ENCODE measurements around the gene ARFIP2. TPM values are rescaled to one million over a fixed set of nuclear protein-coding genes. Genes with fewer than 3 reads are reported as not detected.
A peak's percentile ranks its signal among the peaks of the same experiment; 100 is the strongest.
"Not testable (repeated sequence)": the region's sequence is repeated elsewhere in the genome, so short reads cannot be mapped to it uniquely, and the experiment has no call there.

ARFIP2 gene
- total RNA-seq (29.7 TPM), polyA plus RNA-seq (ENCODE audit: insufficient read depth in 1 of 8, insufficient read length in 8 of 8, low replicate concordance in 1 of 8) (10 to 100 TPM; 32.0 to 41.4 (median 35.9) TPM)
- long read RNA-seq, donor 1, partial matches to known transcripts = 5 of 9 reads
- long read RNA-seq, donor 1, other reads (novel, unspliced or antisense) = 0 of 9 reads
- long read RNA-seq, donor 2 = 0 reads
- long read RNA-seq, donor 3, partial matches to known transcripts = 11 of 15 reads
- long read RNA-seq, donor 3, other reads (novel, unspliced or antisense) = 0 of 15 reads
- long read RNA-seq, donor 4, partial matches to known transcripts = 5 of 7 reads
- long read RNA-seq, donor 4, other reads (novel, unspliced or antisense) = 0 of 7 reads
- long read RNA-seq, donor 5, transcript ARFIP2-202 (8 exons, 1,868 nt) = major isoform, 7 of 16 reads
- long read RNA-seq, donor 5, transcript ARFIP2-201 (8 exons, 2,543 nt) = major isoform, 7 of 16 reads
- long read RNA-seq, donor 5, partial matches to known transcripts = 0 of 16 reads
- long read RNA-seq, donor 5, other reads (novel, unspliced or antisense) = 0 of 16 reads
- long read RNA-seq, donor 6, transcript ARFIP2-201 (8 exons, 2,543 nt) = major isoform, 8 of 49 reads
- long read RNA-seq, donor 6, transcript ARFIP2-202 (8 exons, 1,868 nt) = minor isoform, 6 of 49 reads
- long read RNA-seq, donor 6, partial matches to known transcripts = 34 of 49 reads
- long read RNA-seq, donor 6, other reads (novel, unspliced or antisense) = 0 of 49 reads
- long read RNA-seq, donor 7, transcript ARFIP2-202 (8 exons, 1,868 nt) = major isoform, 7 of 40 reads
- long read RNA-seq, donor 7, transcript ARFIP2-201 (8 exons, 2,543 nt) = minor isoform, 5 of 40 reads
- long read RNA-seq, donor 7, partial matches to known transcripts = 27 of 40 reads
- long read RNA-seq, donor 7, other reads (novel, unspliced or antisense) = 0 of 40 reads
- long read RNA-seq, donor 8, transcript ARFIP2-202 (8 exons, 1,868 nt) = major isoform, 5 of 6 reads
- long read RNA-seq, donor 8, partial matches to known transcripts = 0 of 6 reads
- long read RNA-seq, donor 8, other reads (novel, unspliced or antisense) = 0 of 6 reads
- long read RNA-seq, donor 9, partial matches to known transcripts = 0 of 3 reads
- long read RNA-seq, donor 9, other reads (novel, unspliced or antisense) = 0 of 3 reads
- long read RNA-seq, donor 10, transcript ARFIP2-201 (8 exons, 2,543 nt) = major isoform, 5 of 6 reads
- long read RNA-seq, donor 10, partial matches to known transcripts = 0 of 6 reads
- long read RNA-seq, donor 10, other reads (novel, unspliced or antisense) = 0 of 6 reads
- long read RNA-seq, donor 11, partial matches to known transcripts = 0 of 5 reads
- long read RNA-seq, donor 11, other reads (novel, unspliced or antisense) = 0 of 5 reads

- Histone ChIP-seq H3K4me3 (ENCODE audit: low read length) (peak within 1 kb of the TSS; percentile 94), H3K27me3 (ENCODE audit: control insufficient read depth, insufficient read depth, low read length) (no peaks in the 10 kb centered on the region), H3K27ac (ENCODE audit: low read length) (peak within 1 kb of the TSS; percentile 99), H3K36me3 (ENCODE audit: control insufficient read depth, insufficient read depth, low read length) (peaks cover 69% of the 10 kb centered on the region), H3K4me1 (ENCODE audit: control insufficient read depth, insufficient read depth, low read length) (peaks cover 20% of the 10 kb centered on the region), H3K9me3 (replicated peaks; ENCODE audit: control insufficient read depth, low read depth, low read length) (no peaks in the 10 kb centered on the region)
- WGBS (ENCODE audit: insufficient coverage) = under 1% methylated on average over 53 of the region's 66 CpGs
- DNase-seq = peak; percentile 99
Measured at GRCh38 chr11:6481012-6481923, at the start of gene ARFIP2, which contains the start of gene TIMM10B. ARFIP2 (minus strand) TSS chr11:6481331; CDS start chr11:6480421, 910 bp downstream. TIMM10B (plus strand) TSS chr11:6481501; CDS start chr11:6481517, 16 bp downstream.

GRCh38 chr11:6530848-6531247 is 49.7 kb upstream of the ARFIP2 start:
- Histone ChIP-seq H3K36me3 (ENCODE audit: control insufficient read depth, insufficient read depth, low read length) (peaks cover 23% of the 10 kb centered on the region), H3K4me3 (ENCODE audit: low read length) (no peak overlapping the region), H3K27me3 (ENCODE audit: control insufficient read depth, insufficient read depth, low read length) (no peaks in the 10 kb centered on the region), H3K27ac (ENCODE audit: low read length) (no peak overlapping the region), H3K9me3 (replicated peaks; ENCODE audit: control insufficient read depth, low read depth, low read length) (no peaks in the 10 kb centered on the region), H3K4me1 (ENCODE audit: control insufficient read depth, insufficient read depth, low read length) (no peaks in the 10 kb centered on the region)
- 95% methylated on average over 2 of the region's 2 CpGs for WGBS (ENCODE audit: insufficient coverage)
- DNase-seq = no peak

GRCh38 chr11:6529266-6529665 is 48.1 kb upstream of the ARFIP2 start:
- Histone ChIP-seq H3K4me3 (ENCODE audit: low read length) (no peak overlapping the region), H3K27ac (ENCODE audit: low read length) (no peak overlapping the region), H3K9me3 (replicated peaks; ENCODE audit: control insufficient read depth, low read depth, low read length) (no peaks in the 10 kb centered on the region), H3K4me1 (ENCODE audit: control insufficient read depth, insufficient read depth, low read length) (no peaks in the 10 kb centered on the region), H3K27me3 (ENCODE audit: control insufficient read depth, insufficient read depth, low read length) (no peaks in the 10 kb centered on the region), H3K36me3 (ENCODE audit: control insufficient read depth, insufficient read depth, low read length) (peaks cover 20% of the 10 kb centered on the region)
- DNase-seq = no peak
- 100% methylated on average over 1 of the region's 2 CpGs for WGBS (ENCODE audit: insufficient coverage)

- H3K4me1 ChIP-seq (ENCODE audit: control insufficient read depth, insufficient read depth, low read length) = no peaks in the 10 kb centered on the region
Measured at GRCh38 chr11:6526411-6527135, 45.4 kb upstream of the ARFIP2 start.

GRCh38 chr11:6523253-6523652 is 42.1 kb upstream of the ARFIP2 start:
- no CpG with 5 or more reads among the region's 1 CpG for WGBS (ENCODE audit: insufficient coverage)
- DNase-seq = no peak
- Histone ChIP-seq H3K4me3 (ENCODE audit: low read length) (no peak overlapping the region), H3K9me3 (replicated peaks; ENCODE audit: control insufficient read depth, low read depth, low read length) (no peaks in the 10 kb centered on the region), H3K27ac (ENCODE audit: low read length) (no peak overlapping the region), H3K4me1 (ENCODE audit: control insufficient read depth, insufficient read depth, low read length) (no peaks in the 10 kb centered on the region), H3K36me3 (ENCODE audit: control insufficient read depth, insufficient read depth, low read length) (peaks cover 19% of the 10 kb centered on the region), H3K27me3 (ENCODE audit: control insufficient read depth, insufficient read depth, low read length) (no peaks in the 10 kb centered on the region)

More at GRCh38 chr11:6526411-6527135, 45.4 kb upstream of the ARFIP2 start:
- Histone ChIP-seq H3K36me3 (ENCODE audit: control insufficient read depth, insufficient read depth, low read length) (peaks cover 12% of the 10 kb centered on the region), H3K27me3 (ENCODE audit: control insufficient read depth, insufficient read depth, low read length) (no peaks in the 10 kb centered on the region), H3K9me3 (replicated peaks; ENCODE audit: control insufficient read depth, low read depth, low read length) (no peaks in the 10 kb centered on the region), H3K4me3 (ENCODE audit: low read length) (no peak overlapping the region), H3K27ac (ENCODE audit: low read length) (no peak overlapping the region)
- no CpG with 5 or more reads among the region's 3 CpGs for WGBS (ENCODE audit: insufficient coverage)
- DNase-seq = no peak

- not testable (repeated sequence) for H3K27ac ChIP-seq (ENCODE audit: low read length); H3K4me3 ChIP-seq (ENCODE audit: low read length); H3K27me3 ChIP-seq (ENCODE audit: control insufficient read depth, insufficient read depth, low read length); H3K9me3 ChIP-seq (replicated peaks; ENCODE audit: control insufficient read depth, low read depth, low read length); H3K4me1 ChIP-seq (ENCODE audit: control insufficient read depth, insufficient read depth, low read length); DNase-seq
- H3K36me3 ChIP-seq (ENCODE audit: control insufficient read depth, insufficient read depth, low read length) = peaks cover 19% of the 10 kb centered on the region
- WGBS (ENCODE audit: insufficient coverage) = 80% methylated on average over 1 of the region's 3 CpGs
Measured at GRCh38 chr11:6521946-6522345, 40.8 kb upstream of the ARFIP2 start.

GRCh38 chr11:6520265-6520664 is 39.1 kb upstream of the ARFIP2 start:
- no peaks in the 10 kb centered on the region for H3K4me1 ChIP-seq (ENCODE audit: control insufficient read depth, insufficient read depth, low read length)
- no peak overlapping the region for H3K27ac ChIP-seq (ENCODE audit: low read length)
- no peak for DNase-seq
- WGBS (ENCODE audit: insufficient coverage) = 89% methylated on average over 1 of the region's 3 CpGs
- peaks cover 19% of the 10 kb centered on the region for H3K36me3 ChIP-seq (ENCODE audit: control insufficient read depth, insufficient read depth, low read length)
- no peaks in the 10 kb centered on the region for H3K27me3 ChIP-seq (ENCODE audit: control insufficient read depth, insufficient read depth, low read length)
- no peaks in the 10 kb centered on the region for H3K9me3 ChIP-seq (replicated peaks; ENCODE audit: control insufficient read depth, low read depth, low read length)
- H3K4me3 ChIP-seq (ENCODE audit: low read length) = no peak overlapping the region

- Histone ChIP-seq H3K4me1 (ENCODE audit: control insufficient read depth, insufficient read depth, low read length) (no peaks in the 10 kb centered on the region), H3K4me3 (ENCODE audit: low read length) (no peak overlapping the region), H3K27me3 (ENCODE audit: control insufficient read depth, insufficient read depth, low read length) (no peaks in the 10 kb centered on the region), H3K27ac (ENCODE audit: low read length) (no peak overlapping the region), H3K36me3 (ENCODE audit: control insufficient read depth, insufficient read depth, low read length) (peaks cover 17% of the 10 kb centered on the region), H3K9me3 (replicated peaks; ENCODE audit: control insufficient read depth, low read depth, low read length) (no peaks in the 10 kb centered on the region)
- DNase-seq = no peak
Measured at GRCh38 chr11:6516865-6517264, 35.7 kb upstream of the ARFIP2 start.
